Heart right ventricle (tissue), 16 donors: ENCODE measurements around the gene BHLHA15. TPM values are rescaled to one million over a fixed set of nuclear protein-coding genes. Genes with fewer than 3 reads are reported as not detected.

Experiments
- ATAC-seq, 8 donors: fragments of 200-7000 bp; cut with Tn5 transposase; one replicate each; pipeline ENCODE4 v1.9.1; 2020; ENCODE audit warnings: mild to moderate bottlenecking in 8 of 8, moderate library complexity in 8 of 8, moderate number of reproducible peaks in 1 of 8
- DNase-seq, 2 donors: peaks; one replicate each; pipeline ENCODE4 v3.0.0-alpha.2; 2020
- H3K27ac ChIP-seq, 10 donors: fragments of 200-600 bp; sonication (generic) in 2 of 10; one replicate each; pipeline versions ENCODE4 v1.5.0 to v1.8.0; 2020 to 2022; ENCODE audit warnings: mild to moderate bottlenecking in 3 of 10
- H3K27me3 ChIP-seq, 7 donors: fragments of 200-600 bp; one replicate each; pipeline ENCODE4 v1.8.0; 2021 to 2022; ENCODE audit warnings: mild to moderate bottlenecking in 2 of 7
- H3K36me3 ChIP-seq, 9 donors: fragments of 200-600 bp; sonication (generic) in 1 of 9; one replicate each; pipeline versions ENCODE4 v1.5.0 to v1.8.0; 2020 to 2022; ENCODE audit warnings: mild to moderate bottlenecking in 2 of 9
- H3K4me1 ChIP-seq, 9 donors: fragments of 200-600 bp; sonication (generic) in 1 of 9; one replicate each; pipeline versions ENCODE4 v1.5.0 to v1.8.0; 2020 to 2022; ENCODE audit warnings: mild to moderate bottlenecking in 4 of 9
- H3K4me3 ChIP-seq, 10 donors: fragments of 200-600 bp; sonication (generic) in 2 of 10; one replicate each; pipeline versions ENCODE4 v1.5.0 to v1.8.0; 2020 to 2022; ENCODE audit warnings: mild to moderate bottlenecking in 7 of 10, moderate library complexity in 2 of 10
- H3K9me3 ChIP-seq, 11 donors: fragments of 200-600 bp in 10 of 11; sonication (generic) in 2 of 11; one replicate each; pipeline versions ENCODE4 v1.5.0 to v1.8.0; 2013 to 2022; ENCODE audit warnings: mild to moderate bottlenecking in 2 of 11, control low read depth in 1 of 11, moderate library complexity in 1 of 11
- WGBS, 2 donors: extraction: QIAGEN DNeasy Blood & Tissue Kit; methylation state at CpG; one replicate each; pipeline ENCODE4 v1.1.7; 2013; ENCODE audit warnings: inconsistent platforms in 1 of 2; 5-methylcytosine and 5-hydroxymethylcytosine counted together
- intact Hi-C, 10 donors: fragments of 100-400 bp; cut with DNase I; formaldehyde crosslinking; loops; one replicate each; pipeline versions ENCODE4 v1.11.1 to v1.14.2; 2022
- polyA plus RNA-seq, 2 donors: library from polyadenylated mRNA; stranded (reverse); fragments of 200-250 nt; gene quantifications; one replicate each; pipeline ENCODE4 v1.2.3, GENCODE V29; 2013
- total RNA-seq, 10 donors: library from RNA; stranded (reverse); fragmentation: NEBNext Ultra II Directional in 3 of 10; extraction: Animal tissue kit (Norgen Biotek cat#: 25700) in 3 of 10; gene quantifications; one replicate each; pipeline versions ENCODE4 v1.2.1 to v1.2.4, GENCODE V29; 2021 to 2023
- TF ChIP-seq, protein P1 (sequence below), 9 donors: fragments of 200-600 bp; sonication (generic) in 2 of 9; IDR thresholded peaks; one replicate each; pipeline versions ENCODE4 v1.5.0 to v1.8.0; 2021 to 2022; ENCODE audit warnings: antibody characterized with exemption in 9 of 9, mild to moderate bottlenecking in 5 of 9, moderate library complexity in 1 of 9
- donor health status: Arrhythmogenic right ventricular cardiomyopathy.
- donor health status: ischemic (EF 13 %, LVEDD 7.1; RV severe dilation, severe dysfunction).
- donor health status: healthy with polysubstance abuse.
- donor health status: DM: no; HTN: yes; CAD: no.
- donor health status: DM: no; HTN: no; CAD: no.
- donor health status: ischemic (EF 25% LVEDD 6.9; RV normal size, moderate dysfunction).
- donor health status: ischemic (EF 25% LVEDD 5.7; RV mildly dilated, moderate dysfunction).
- donor health status: healthy.
- donor health status: DM: yes; HTN: yes; CAD: no.
- donor health status: Ischemic cardiomyopathy.
- donor health status: ischemic (EF 35%, LVEDD 5.7; RV mildly dilated, moderate dysfunction).
- donor health status: nonischemic (EF 11% LVEDD 7.7; RV severe dilation, severe dysfunction).
- donor health status: DM: yes; HTN: yes; CAD: no.
- donor health status: PGD.
- donor health status: ischemic (EF 29% LVEDD 5.4; RV normal size, mild dysfunction).
- donor health status: nonischemic (EF 23%, LVEDD 6.1; RV moderate dilation, normal function).

The BHLHA15 gene
- total and polyA plus RNA-seq, 12 donors, result 0.06 TPM; not detected in 11

DNA sequence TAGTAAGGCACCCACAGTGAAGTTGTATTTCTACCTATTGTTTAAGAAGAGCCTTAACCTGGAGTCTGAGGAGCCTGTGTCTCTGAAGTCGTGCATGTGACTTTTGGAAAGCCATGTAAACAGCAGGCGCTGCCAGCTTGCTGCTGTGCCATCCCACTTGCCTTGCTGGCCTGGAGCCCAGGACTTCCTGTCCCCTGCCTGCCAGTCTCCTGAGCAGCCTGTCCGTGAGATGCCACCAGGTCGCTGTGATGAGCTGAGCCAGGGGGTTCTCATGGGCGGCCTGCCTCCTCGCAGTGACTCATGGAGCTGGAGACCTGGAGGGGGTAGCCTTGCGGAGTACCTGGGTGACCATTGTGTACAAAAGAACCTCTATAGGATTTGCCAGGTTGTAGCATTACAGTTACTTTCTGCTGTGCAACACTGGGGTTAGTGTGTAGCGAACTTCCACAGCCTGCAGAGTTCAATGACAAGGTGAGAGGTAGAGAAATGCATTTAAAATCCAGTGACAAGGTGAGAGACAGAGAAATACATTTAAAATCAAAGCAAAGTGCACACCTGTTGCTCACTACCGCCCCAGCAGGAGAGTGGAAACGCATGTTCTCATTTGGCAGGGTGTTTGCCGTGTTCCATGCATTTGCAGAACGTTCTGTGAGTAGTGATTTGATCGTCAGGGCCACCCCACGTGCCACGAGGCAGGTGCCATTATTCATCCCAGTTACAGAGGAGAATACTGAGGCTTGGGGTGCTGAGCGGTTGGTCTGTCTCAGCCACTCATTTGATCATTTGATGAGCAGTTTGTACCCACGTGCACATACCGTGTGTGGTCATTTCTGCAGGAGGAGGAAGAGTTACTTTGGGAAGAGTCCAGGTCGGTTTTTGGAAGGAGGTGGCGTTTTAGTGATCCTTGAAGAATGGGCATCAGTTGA lies 36.6 kb upstream of the BHLHA15 start:
- ATAC-seq (peak; percentile 49 to 90 (median 72)), DNase-seq (peak; percentile 57 to 75)
- WGBS, 2 donors, result 80 to 87% methylated on average over 20 of the region's 20 CpGs
- Histone ChIP-seq H3K27me3 (no peaks in the 10 kb centered on the region), H3K9me3 (no peaks in the 10 kb centered on the region), H3K4me1 (peaks cover 0 to 44% (median 16%) of the 10 kb centered on the region in 9 donors), H3K4me3 (no peak overlapping the region), H3K36me3 (peaks cover 0 to 83% (median 15%) of the 10 kb centered on the region in 9 donors), H3K27ac (peak overlapping the region in 4 of 10 donors; percentile 11 to 37 (median 18))
- intact Hi-C loops, result no loop called here
- TF ChIP-seq, protein P1, sequence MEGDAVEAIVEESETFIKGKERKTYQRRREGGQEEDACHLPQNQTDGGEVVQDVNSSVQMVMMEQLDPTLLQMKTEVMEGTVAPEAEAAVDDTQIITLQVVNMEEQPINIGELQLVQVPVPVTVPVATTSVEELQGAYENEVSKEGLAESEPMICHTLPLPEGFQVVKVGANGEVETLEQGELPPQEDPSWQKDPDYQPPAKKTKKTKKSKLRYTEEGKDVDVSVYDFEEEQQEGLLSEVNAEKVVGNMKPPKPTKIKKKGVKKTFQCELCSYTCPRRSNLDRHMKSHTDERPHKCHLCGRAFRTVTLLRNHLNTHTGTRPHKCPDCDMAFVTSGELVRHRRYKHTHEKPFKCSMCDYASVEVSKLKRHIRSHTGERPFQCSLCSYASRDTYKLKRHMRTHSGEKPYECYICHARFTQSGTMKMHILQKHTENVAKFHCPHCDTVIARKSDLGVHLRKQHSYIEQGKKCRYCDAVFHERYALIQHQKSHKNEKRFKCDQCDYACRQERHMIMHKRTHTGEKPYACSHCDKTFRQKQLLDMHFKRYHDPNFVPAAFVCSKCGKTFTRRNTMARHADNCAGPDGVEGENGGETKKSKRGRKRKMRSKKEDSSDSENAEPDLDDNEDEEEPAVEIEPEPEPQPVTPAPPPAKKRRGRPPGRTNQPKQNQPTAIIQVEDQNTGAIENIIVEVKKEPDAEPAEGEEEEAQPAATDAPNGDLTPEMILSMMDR (IDR thresholded peaks at IDR 0.05), result no peak

DNA sequence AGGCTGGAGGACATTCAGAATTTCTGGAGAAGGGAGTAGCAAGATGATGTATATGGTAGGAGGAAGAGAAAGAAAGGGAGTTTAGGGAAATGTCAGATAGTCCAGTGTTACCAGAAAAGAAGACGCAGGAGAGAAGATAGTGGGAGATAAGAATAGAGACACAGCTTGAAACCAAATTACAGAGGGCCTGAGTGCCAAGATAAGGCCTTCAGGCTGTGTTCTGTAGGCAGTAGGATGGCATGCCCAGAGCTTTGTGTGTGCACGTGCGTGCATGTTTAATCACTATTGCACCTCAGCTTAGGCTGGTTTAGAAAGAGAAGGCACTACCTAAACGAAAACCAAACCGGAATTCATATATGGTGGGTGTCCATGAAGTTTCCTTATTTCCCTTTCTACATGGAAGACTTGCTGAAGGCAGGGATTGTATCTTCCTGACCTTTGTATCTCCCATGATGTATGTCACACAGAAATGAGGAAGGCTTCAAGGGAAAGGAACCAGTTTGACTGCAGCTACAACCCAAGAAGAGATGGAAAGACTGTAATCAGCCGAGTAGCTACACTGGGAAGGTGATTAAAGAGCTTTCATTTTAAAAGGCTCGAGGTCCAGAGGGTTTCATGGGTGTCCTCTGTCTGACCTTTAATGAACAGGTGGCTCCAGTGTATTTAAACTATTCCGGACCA lies 35.8 kb upstream of the BHLHA15 start:
- intact Hi-C loops, result no loop called here
- Histone ChIP-seq H3K27ac (no peak overlapping the region), H3K36me3 (peaks cover 0 to 79% (median 15%) of the 10 kb centered on the region in 9 donors), H3K4me1 (peaks cover 0 to 36% (median 16%) of the 10 kb centered on the region in 9 donors), H3K27me3 (no peaks in the 10 kb centered on the region), H3K4me3 (no peak overlapping the region), H3K9me3 (no peaks in the 10 kb centered on the region)
- WGBS, 2 donors, result 76 to 82% methylated on average over 8 of the region's 8 CpGs
- ATAC-seq, result no peak
- DNase-seq, result no peak
- TF ChIP-seq, protein P1 (IDR thresholded peaks at IDR 0.05), result no peak

DNA sequence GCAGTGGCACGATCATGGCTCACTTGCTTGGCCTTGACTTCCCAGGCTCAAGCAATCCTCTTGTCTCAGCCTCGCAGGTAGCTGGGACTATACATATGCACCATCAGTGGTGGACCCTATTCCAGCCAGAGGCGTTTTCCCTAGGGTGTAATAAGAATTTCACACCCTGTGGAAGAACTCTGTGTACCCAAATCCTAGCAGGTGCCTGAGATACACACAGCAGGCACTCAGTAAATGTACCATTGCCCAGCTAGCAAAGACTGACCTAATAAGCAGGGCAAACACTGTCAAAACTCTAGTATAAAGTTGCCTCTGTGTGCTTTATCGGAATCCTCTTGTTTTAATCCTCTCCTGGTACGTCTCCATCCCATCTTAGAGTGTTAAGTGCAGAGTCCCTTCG lies 33.7 kb upstream of the BHLHA15 start:
- WGBS, 2 donors, result 83 to 89% methylated on average over 6 of the region's 6 CpGs
- H3K4me3 ChIP-seq, result no peak overlapping the region
- ATAC-seq, result peak in 1 of 8 donors; percentile 58
- peaks cover 0 to 66% (median 5%) of the 10 kb centered on the region in 9 donors for H3K36me3 ChIP-seq
- peaks cover 0 to 33% (median 16%) of the 10 kb centered on the region in 9 donors for H3K4me1 ChIP-seq
- no peak for DNase-seq
- peak overlapping the region in 2 of 10 donors; percentile 26 to 53 for H3K27ac ChIP-seq
- intact Hi-C loops, result no loop called here
- no peaks in the 10 kb centered on the region for H3K27me3 ChIP-seq
- TF ChIP-seq, protein P1 (IDR thresholded peaks at IDR 0.05), result no peak
- H3K9me3 ChIP-seq, result no peaks in the 10 kb centered on the region

DNA sequence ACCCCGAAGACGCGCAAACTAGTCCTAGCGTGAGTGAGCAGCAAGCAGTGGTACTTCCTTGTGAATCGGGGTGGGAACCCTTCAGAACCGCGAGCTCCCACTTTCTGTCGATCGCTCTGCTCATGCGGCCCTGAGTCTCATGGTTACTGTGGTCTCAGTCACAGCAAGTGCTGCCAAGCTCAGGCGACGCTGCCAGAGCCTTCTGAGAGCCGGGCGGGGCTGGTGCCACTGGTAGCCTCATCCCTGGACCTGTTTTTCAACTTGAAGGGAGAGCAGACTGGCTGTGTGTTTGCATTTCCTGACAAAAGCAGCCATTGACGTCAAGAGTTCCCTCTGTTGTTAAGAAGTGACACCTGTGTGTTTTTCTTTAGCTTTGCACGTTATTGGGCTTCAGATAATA lies 32.9 kb upstream of the BHLHA15 start:
- Histone ChIP-seq H3K4me1 (peaks cover 0 to 33% (median 16%) of the 10 kb centered on the region in 9 donors), H3K27me3 (no peaks in the 10 kb centered on the region), H3K27ac (peak overlapping the region in 3 of 10 donors; percentile 21 to 53 (median 39)), H3K4me3 (no peak overlapping the region), H3K36me3 (peaks cover 0 to 65% (median 0%) of the 10 kb centered on the region in 9 donors), H3K9me3 (no peaks in the 10 kb centered on the region)
- DNase-seq (peak; percentile 47 to 69), ATAC-seq (peak; percentile 58 to 95 (median 90))
- intact Hi-C loops, result no loop called here
- 55 to 59% methylated on average over 16 of the region's 16 CpGs for WGBS, 2 donors
- TF ChIP-seq, protein P1 (IDR thresholded peaks at IDR 0.05), result no peak
